ENCODE results near the gene ARAP2.
"Not testable (repeated sequence)": the region's sequence is repeated elsewhere in the genome, so short reads cannot be mapped to it uniquely, and the experiment has no call there.

The ARAP2 gene

GRCh38 chr4:36189511-36190226 is 54.6 kb downstream of the ARAP2 start:
- DNase-seq (ENCODE audit: low read depth in 3 of 3, low spot score in 1 of 3): no peak

DNA sequence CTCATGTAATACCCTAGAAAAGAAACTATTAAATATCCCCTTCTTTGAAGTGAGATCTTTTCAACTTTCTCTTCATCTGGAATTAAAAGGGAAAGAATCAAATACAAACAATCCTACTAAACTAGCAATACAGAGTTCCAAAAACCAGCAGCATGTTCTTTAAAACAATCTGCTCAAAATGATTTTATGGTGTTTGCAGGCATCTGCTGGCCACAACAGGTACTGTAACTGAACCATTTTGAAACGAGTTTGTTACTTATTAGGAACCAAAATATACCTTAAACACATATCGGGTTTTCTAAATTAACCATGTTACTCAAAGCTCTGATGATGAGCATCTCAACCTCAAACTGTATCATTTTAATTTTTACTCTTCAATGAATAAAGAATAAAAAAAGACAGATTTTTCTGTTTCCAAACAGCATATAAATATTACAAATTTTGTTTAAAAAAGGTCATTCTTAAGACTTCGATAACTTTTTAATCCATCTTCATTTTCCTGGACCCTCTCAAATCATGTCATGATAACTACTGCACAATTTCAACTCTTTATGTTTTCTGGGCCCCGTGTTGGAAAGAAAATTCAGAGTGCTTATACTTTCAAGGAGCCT is 56.5 kb downstream of the ARAP2 start:
- no peak for DNase-seq (ENCODE audit: low read depth in 3 of 3, low spot score in 1 of 3)

- no peak for DNase-seq (ENCODE audit: low read depth in 3 of 3, low spot score in 1 of 3)
Measured at GRCh38 chr4:36183665-36184393, 60.5 kb downstream of the ARAP2 start.

GRCh38 chr4:36183232-36183631 is 61.1 kb downstream of the ARAP2 start:
- no peak for DNase-seq (ENCODE audit: low read depth in 3 of 3, low spot score in 1 of 3)

DNA sequence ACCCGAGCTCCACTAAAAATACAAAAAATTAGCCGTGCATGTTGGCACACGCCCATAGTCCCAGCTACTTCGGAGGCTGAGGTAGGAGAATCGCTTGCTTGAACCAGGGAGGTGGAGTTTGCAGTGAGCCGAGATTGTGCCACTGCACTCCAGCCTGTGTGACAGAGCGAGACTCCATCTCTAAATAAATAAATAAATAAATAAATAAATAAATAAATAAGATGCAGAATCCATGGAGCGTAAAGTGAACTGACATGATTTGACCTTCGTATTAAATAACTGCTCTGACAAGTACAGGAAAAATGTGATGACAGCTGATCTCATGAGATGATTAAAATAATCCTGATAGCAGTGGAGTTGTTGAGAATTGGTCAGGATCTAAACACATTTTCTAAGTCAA is 62.0 kb downstream of the ARAP2 start:
- not testable (repeated sequence) for DNase-seq (ENCODE audit: low read depth in 3 of 3, low spot score in 1 of 3)

DNA sequence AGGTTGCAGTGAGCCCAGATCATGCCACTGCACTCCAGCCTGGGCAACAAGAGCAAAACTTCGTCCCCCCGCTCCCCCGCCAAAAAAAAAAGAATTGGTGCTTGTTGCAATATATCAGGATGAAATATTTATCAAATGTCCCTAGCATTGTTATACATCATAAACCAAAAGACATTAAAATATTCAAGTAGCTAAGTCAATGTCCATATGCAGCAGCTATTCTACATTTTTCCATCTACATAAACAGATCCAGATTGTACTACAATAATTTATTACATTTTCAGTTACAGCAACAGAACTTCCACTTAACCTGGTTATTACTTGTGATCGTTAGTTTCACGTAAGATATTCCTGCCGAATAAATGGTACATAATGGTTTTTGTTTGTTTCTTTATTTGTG is 64.1 kb downstream of the ARAP2 start:
- no peak for DNase-seq (ENCODE audit: low read depth in 3 of 3, low spot score in 1 of 3)

DNA sequence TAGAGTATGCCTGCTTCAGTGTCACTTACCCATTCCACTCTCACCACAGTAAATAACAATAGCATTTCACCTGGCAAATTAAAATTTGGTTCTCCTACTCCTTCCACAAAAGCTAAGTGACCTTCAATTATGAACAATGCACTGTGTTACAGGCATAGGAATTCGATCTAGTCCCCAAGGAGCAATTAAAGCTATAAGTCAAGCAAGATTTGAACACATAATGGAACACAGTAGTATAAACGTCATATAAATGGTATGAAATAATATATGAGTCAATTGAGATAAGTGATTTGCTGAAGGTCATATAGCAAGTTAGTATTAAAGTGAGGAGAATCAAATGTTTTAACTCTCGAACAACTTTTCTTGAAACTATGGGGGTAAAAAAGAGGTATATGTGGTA is 65.8 kb downstream of the ARAP2 start:
- DNase-seq (ENCODE audit: low read depth in 3 of 3, low spot score in 1 of 3): no peak

GRCh38 chr4:36177946-36178345 is 66.4 kb downstream of the ARAP2 start:
- DNase-seq (ENCODE audit: low read depth in 3 of 3, low spot score in 1 of 3): no peak

GRCh38 chr4:36174570-36174969 is 69.7 kb downstream of the ARAP2 start:
- no peak for DNase-seq (ENCODE audit: low read depth in 3 of 3, low spot score in 1 of 3)

GRCh38 chr4:36173905-36174304 is 70.4 kb downstream of the ARAP2 start:
- no peak for DNase-seq (ENCODE audit: low read depth in 3 of 3, low spot score in 1 of 3)

DNA sequence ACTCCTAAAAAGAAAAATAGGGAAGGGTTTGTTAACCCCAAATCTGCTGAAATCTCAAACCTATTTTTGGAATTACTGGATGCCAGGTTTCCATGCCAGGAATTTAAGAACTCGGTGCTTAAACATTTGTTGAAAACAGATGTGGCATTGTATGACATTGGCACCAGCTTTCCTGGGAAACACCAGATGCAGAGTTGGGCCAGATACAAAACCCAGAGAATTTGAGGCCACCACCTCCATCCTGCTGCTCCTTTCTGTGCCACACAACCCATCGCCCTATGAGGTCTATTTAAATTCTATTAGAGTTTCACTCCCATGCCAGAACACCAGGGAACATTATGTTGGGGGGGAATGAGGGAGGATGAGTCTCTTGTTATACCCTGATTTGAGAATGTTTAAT is 71.7 kb downstream of the ARAP2 start:
- no peak for DNase-seq (ENCODE audit: low read depth in 3 of 3, low spot score in 1 of 3)

- no peak for DNase-seq (ENCODE audit: low read depth in 3 of 3, low spot score in 1 of 3)
Measured at GRCh38 chr4:36168127-36168878, 76.0 kb downstream of the ARAP2 start.

- no peak for DNase-seq (ENCODE audit: low read depth in 3 of 3, low spot score in 1 of 3)
Measured at GRCh38 chr4:36165631-36166005, 78.7 kb downstream of the ARAP2 start.

GRCh38 chr4:36164900-36165630 is 79.2 kb downstream of the ARAP2 start:
- DNase-seq (ENCODE audit: low read depth in 3 of 3, low spot score in 1 of 3): no peak

DNA sequence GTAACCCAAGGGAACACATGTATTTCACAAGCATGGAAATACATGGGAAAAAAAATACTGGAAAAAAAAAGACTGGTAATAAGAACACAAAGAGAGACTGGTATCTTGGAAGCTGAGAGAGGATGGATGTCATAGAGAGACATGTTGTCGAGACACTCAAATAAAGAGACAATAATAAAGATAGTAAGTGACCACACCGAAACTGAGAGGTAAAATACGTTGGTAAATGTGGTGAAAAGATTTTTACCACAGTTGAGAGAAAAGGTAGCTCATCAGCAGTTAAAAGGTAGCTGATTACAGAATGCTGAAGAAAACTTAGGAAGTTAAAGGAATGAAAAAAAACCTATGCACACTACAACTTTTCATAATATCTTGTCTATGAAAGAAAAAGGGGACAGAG is 81.1 kb downstream of the ARAP2 start:
- no peak for DNase-seq (ENCODE audit: low read depth in 3 of 3, low spot score in 1 of 3)

- no peak for DNase-seq (ENCODE audit: low read depth in 3 of 3, low spot score in 1 of 3)
Measured at GRCh38 chr4:36159208-36159607, 85.1 kb downstream of the ARAP2 start.

DNA sequence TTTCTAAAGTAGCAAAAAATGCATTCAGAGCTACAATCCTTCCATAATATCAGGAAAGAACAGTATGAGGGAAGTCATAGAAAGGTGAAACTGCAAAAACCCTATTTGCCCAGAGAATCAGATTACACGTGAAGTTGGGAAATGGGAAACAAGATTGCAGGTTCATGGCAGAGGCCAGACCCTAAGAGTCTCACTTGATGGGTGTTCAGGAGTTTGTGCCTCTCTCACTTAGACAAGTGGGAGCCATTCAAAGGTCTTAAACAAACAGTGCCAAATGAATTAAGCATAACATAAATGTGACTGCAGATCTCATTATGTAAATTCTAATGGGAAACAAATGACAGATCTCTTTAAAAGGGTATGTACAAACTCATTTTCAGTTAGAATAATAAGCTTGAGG is 91.6 kb downstream of the ARAP2 start:
- no peak for DNase-seq (ENCODE audit: low read depth in 3 of 3, low spot score in 1 of 3)

DNA sequence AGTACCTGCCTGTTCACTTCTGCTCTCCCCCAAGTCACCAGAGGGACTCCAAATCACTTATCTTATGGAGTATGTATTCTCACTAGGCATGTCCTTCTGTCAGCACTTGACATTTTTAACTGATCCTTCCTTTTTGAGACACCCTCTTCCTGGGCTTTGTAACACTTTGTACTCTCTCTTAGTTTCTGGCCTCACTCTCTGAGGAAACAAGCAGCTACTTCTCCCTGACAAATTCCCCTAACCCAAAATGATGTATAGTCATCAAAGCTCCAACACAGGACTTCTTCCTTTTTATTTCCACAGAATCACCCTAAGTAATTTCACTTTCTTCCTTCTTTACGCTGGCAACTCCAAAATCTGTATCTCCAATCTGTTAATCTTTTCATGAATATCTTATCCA is 101.8 kb downstream of the ARAP2 start:
- DNase-seq (ENCODE audit: low read depth in 3 of 3, low spot score in 1 of 3): no peak

- DNase-seq (ENCODE audit: low read depth in 3 of 3, low spot score in 1 of 3): no peak
Measured at GRCh38 chr4:36141186-36141585, 103.1 kb downstream of the ARAP2 start.

DNA sequence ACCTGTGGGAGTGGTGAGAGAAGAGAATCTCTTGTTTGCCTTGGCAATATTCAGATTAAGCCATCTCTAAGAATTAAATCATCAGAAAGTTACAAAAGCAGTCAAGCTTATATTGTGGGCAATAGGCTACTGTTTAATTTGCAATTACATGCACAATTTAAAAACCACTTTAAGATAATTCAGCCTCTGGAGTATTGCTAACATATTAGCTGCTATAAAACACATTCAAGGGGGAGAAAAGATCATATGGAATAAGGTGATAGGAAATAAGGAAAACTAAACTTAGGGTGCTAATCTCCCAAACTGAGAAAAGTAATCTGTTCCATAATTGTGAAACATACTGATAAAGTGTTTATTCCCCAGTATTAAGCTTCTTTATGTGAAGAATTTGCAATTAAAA is 103.9 kb downstream of the ARAP2 start:
- no peak for DNase-seq (ENCODE audit: low read depth in 3 of 3, low spot score in 1 of 3)

DNA sequence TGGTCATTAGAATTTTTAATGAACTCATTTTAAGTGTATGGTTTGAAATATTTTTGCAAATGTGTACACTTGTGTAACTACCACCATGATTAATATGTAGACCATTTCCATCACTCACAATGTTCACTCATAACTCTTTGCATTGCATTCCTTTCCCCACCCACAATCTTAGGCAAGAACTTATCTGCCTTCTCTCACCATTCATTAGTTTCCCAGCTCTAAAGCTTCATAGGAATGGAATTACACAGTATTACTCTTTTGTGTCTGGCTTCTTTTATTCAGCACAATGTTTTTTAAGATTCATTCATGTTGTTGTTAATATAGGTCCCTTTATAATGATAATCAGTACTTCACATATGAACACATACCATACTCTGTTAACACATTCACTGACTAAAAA is 106.1 kb downstream of the ARAP2 start:
- DNase-seq (ENCODE audit: low read depth in 3 of 3, low spot score in 1 of 3): no peak
